HK-2 (cell line): Measurements from ENCODE around the gene D2HGDH.

Experiments
- DNase-seq: peaks from one replicate; pipeline ENCODE4 v3.0.0-alpha.2; 2018; ENCODE audit not compliant: unreplicated experiment

The D2HGDH gene

DNA sequence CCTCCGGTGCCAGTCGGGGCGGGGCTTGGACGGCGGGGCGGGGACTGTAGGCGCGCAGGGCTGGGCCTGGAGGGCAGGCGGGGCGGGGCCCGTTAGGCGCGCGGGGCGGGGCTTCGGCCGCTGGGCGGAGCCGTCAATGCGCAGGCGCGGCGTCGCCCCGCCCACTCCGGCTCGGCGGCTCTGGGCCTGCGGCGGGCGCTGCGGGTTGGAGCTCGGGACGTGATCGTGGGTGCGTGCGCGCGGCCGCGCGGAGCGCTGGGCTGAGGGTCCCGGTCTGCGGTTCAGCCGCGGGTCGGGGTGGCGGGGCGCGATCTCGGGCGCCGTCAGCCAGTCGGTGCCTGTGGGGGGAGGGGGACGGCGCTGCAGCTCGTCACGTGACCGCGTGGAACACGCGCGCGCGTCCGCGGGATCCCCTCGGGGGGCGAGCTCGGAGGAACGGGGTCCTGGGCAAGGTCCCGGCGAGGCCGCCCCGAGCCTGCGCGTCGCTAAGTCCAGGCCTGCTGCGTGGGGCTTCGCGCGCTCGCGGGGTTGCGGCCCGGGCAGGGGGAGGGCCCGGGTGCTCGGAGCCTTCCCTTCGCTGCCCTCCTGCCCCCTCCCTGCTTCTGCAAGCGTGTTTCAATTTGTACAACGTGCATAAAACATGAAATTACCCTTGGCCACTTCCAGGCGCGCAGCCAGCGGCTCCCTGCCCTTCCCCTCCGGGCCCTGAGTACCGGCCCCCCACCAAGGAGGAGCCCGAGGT lies at the start of gene D2HGDH:
Gene D2HGDH (plus strand): TSS at position 164 of the 742 bp plus-strand sequence. CDS start 595 bp downstream, outside the sequence.
- peak; percentile 95 for DNase-seq

- no peak for DNase-seq
Observed at GRCh38 chr2:241686324-241686649, 48.1 kb upstream of the D2HGDH start.

GRCh38 chr2:241686650-241687425 lies 47.6 kb upstream of the D2HGDH start, which contains the start of gene DTYMK:
Gene DTYMK (minus strand): TSS chr2:241686815. CDS start chr2:241686783, 32 bp downstream.
- DNase-seq = peak; percentile 96

- DNase-seq = no peak
Observed at GRCh38 chr2:241689306-241689705, 45.1 kb upstream of the D2HGDH start.

DNA sequence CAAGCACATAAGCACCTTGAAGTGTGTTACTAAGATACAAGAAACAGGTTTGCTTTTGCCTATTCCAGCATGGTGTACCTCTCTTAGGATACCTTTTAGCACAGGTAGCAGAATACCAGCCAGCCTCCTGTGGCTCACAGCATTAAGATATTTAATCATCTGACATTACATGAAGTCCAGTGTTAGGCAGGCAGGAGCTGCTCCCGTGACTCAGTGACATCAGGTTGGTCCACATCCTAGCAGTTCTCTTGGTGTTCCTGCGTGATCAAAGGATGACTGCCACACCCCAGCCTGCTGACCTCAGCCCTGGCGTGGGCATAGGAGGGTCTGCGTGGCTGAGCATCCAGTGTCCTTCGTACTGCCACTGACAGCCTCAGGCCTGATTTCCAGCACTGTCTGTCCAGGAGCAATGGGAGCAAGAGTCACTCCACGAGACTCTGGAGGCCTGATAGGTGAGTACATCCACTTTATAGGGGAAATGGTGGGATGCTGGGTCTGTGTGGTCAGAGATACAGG lies 44.2 kb upstream of the D2HGDH start:
- no peak for DNase-seq

GRCh38 chr2:241692448-241692847 lies 42.0 kb upstream of the D2HGDH start:
- DNase-seq = peak; percentile 64

DNA sequence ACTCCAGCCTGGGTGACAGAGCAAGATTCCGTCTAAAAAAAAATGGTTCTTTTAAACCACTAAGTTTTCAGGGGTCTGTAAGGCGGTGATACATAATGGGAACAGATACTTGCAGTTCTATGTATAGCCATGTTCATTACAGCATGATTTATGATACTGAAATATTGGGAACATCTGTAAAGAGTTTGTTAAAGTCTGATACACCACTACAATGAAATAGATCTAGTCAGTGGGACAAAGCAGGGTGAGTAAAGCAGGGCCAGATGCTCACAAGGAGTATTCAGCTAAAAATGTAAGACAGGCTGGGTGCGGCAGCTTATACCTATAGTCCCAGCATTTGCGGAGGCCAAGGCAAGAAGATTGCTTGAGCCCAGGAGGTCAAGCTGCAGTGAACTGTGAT lies 38.8 kb upstream of the D2HGDH start:
- DNase-seq = no peak

- DNase-seq = no peak
Observed at GRCh38 chr2:241701149-241701398, 33.4 kb upstream of the D2HGDH start.

- DNase-seq = peak; percentile 97
Observed at GRCh38 chr2:241701399-241702154, 32.9 kb upstream of the D2HGDH start, which contains the start of gene ING5. Gene ING5 (plus strand): TSS chr2:241702039. CDS start chr2:241702066, 27 bp downstream.

GRCh38 chr2:241702155-241703031 lies 32.0 kb upstream of the D2HGDH start:
- peak; percentile 93 for DNase-seq

- DNase-seq = no peak
Observed at GRCh38 chr2:241703032-241703604, 31.3 kb upstream of the D2HGDH start.

DNA sequence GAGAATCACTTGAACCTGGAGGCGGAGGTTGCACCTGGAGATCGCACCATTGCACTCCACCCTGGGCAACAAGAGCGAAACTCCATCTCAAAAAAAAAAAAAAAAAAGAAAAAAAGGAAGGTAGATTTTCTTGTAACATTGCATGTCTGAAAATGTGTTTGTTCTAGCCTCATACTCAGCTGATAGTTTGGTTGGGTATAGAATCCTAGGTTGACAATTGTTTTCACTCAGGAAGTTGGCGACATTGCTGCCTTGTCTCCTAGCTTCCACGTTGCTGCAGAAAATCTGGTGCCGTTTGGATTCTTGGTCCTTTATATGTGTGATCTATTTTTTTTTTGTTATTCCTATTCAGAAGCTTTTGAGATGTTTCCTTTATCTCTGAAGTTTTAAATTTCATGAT lies 27.9 kb upstream of the D2HGDH start:
- DNase-seq = no peak

- DNase-seq = no peak
Observed at GRCh38 chr2:241708879-241709278, 25.6 kb upstream of the D2HGDH start.

DNA sequence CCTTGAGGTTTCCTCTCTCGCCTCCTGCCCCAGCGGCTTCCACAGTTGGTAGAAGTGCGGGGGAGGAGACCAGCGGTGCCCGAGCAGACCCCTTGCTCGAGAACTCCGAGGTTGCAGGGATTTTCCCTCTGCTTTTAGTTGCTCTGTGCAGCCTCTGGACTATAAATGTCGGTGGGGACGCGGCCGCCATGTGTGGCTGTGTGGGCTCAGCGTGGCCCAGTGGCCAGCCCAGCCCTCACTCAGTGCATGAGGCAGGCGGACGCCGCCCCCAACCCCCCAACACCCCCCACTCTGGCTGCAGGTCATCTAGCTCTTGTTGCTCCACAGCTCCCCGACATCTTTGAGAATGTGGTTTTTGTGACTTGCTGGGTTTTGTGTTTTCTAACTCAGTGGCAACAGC lies 15.3 kb upstream of the D2HGDH start:
- no peak for DNase-seq

DNA sequence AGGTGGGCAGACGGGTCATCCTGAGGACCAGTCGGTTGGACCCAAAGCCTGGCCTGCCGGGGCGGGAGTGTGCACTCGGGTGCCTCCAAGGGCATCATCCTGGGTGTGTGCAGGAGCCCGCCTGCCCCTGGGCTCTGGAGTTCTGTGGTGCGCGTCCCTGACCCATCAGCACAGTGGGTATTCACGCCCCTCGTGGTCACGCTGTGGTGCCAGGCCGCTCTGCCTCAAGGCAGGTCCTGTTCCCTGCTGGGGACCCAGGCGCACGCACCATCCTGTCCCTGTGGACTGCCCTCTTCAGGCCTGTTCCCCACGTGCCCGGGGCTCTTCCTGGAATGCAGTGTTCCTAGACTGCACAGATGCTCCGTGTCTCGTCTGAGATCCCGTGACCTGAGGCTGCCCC lies 14.3 kb upstream of the D2HGDH start:
- DNase-seq = no peak

- DNase-seq = no peak
Observed at GRCh38 chr2:241720560-241720959, 13.9 kb upstream of the D2HGDH start.

DNA sequence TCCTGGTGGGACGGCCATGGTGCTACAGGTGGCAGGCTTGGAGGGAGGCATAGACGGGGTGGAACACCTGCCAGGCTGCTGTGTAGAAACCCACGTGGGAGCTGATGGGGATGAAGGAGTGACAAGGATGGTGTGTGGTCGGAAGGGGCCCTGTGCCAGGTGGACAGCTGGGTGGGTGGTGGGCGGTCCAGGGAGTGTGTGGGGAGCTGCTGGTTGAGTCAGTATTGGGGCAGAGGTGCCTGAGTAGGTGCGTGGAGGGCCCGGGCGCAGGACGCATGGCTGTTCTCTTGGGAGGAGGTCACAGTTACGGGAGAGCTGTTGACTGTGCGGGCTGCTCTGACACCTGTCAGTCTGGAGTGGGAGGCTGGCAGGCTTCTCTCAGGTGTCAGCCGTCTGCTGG lies 12.6 kb upstream of the D2HGDH start:
- no peak for DNase-seq

- DNase-seq = no peak
Observed at GRCh38 chr2:241722896-241723454, 11.5 kb upstream of the D2HGDH start.

GRCh38 chr2:241724259-241724974 lies 10.0 kb upstream of the D2HGDH start:
- DNase-seq = no peak
